ENCODE data around the gene SCCPDH. TPM values are rescaled to one million over a fixed set of nuclear protein-coding genes. Genes with fewer than 3 reads are reported as not detected.

SCCPDH gene
- total RNA-seq, 1 experiment from 2014 or later, result 32.2 TPM

DNA sequence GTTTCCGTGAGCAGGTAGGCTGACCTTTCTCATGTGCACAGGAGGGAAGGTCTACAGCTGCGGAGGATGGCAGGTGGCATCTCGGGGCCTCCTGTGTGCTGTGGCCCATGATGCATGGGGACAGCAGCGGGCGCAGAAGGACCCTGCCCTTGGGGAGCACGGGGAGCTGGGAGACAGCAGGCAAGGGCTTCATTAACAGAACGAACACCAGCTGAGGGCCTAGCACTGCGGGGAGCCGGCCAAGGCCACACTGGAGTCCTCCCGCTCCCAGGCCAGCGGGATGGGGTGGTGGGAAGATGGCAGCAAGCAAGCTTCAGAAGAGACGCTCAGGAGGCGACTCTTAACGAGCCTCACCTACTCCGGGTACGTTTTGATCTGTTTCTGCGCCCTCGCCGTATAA lies 66.6 kb downstream of the SCCPDH start:
- intact Hi-C loops (cut with micrococcal nuclease), result no loop called here

DNA sequence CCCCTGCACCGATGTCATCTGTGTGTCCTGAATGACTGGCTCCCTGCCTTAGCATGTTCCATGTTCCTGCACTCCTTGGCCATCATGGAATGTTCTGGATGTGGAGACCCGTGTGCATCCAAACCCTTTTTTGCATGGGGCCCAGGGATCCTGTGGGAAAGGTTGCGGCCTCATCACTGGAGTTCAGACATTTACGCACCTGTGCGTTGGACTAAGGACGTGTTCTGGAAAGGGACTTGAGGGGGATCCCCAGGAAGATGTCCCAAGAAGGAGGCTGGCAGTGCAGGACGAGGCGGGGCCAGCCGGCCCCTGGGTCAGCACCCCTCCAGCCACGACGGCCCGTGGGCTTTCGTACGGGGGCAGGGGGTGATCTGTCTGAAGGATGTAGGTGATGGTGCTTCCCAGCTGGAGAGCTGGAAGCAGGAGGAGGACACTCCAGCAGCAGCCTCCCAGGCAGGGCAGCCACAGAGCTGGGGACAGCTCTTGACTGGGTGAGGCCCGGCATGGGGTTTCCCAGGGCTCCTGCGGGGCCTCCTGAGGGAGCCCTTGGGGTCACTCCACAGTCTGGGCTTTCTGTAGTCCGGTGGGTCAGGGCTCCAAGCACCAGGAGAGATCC lies 67.2 kb downstream of the SCCPDH start:
- H3K4me1 Mint-ChIP-seq (ENCODE audit: insufficient read depth, unreplicated experiment), result peaks cover 14% of the 10 kb centered on the region
- DNase-seq (ENCODE audit: unreplicated experiment), result no peak
- no peaks in the 10 kb centered on the region for H3K9me3 Mint-ChIP-seq (ENCODE audit: unreplicated experiment)
- no peaks in the 10 kb centered on the region for H3K27me3 Mint-ChIP-seq (ENCODE audit: insufficient read depth, unreplicated experiment)
- CTCF ChIA-PET, result interaction anchor here (0.6 to 1.1 kb wide), 2 partner anchors 13 to 14 kb away, joined by 3 read pairs; no protein-coding TSS in a partner anchor
- no peak overlapping the region for H3K4me3 Mint-ChIP-seq (ENCODE audit: unreplicated experiment)
- no peaks in the 10 kb centered on the region for H3K36me3 Mint-ChIP-seq (ENCODE audit: insufficient read depth, unreplicated experiment)
- intact Hi-C loops (cut with micrococcal nuclease), result no loop called here
- no peak overlapping the region for H3K27ac Mint-ChIP-seq (ENCODE audit: low read depth, unreplicated experiment)
- TF ChIP-seq, protein P1, sequence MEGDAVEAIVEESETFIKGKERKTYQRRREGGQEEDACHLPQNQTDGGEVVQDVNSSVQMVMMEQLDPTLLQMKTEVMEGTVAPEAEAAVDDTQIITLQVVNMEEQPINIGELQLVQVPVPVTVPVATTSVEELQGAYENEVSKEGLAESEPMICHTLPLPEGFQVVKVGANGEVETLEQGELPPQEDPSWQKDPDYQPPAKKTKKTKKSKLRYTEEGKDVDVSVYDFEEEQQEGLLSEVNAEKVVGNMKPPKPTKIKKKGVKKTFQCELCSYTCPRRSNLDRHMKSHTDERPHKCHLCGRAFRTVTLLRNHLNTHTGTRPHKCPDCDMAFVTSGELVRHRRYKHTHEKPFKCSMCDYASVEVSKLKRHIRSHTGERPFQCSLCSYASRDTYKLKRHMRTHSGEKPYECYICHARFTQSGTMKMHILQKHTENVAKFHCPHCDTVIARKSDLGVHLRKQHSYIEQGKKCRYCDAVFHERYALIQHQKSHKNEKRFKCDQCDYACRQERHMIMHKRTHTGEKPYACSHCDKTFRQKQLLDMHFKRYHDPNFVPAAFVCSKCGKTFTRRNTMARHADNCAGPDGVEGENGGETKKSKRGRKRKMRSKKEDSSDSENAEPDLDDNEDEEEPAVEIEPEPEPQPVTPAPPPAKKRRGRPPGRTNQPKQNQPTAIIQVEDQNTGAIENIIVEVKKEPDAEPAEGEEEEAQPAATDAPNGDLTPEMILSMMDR (IDR thresholded peaks at IDR 0.05; ENCODE audit: unreplicated experiment), result no peak
- no TSS peak for BruUV-seq (replicated peaks)
- POLR2A ChIA-PET, result interaction anchor here (1.4 kb wide), 1 partner anchor 9 kb away, joined by 4 read pairs; no protein-coding TSS in a partner anchor

More for the DNA sequence above, 66.6 kb downstream of the SCCPDH start:
- Mint-ChIP-seq H3K36me3 (ENCODE audit: insufficient read depth, unreplicated experiment) (no peaks in the 10 kb centered on the region), H3K27ac (ENCODE audit: low read depth, unreplicated experiment) (no peak overlapping the region), H3K4me3 (ENCODE audit: unreplicated experiment) (no peak overlapping the region), H3K27me3 (ENCODE audit: insufficient read depth, unreplicated experiment) (no peaks in the 10 kb centered on the region), H3K4me1 (ENCODE audit: insufficient read depth, unreplicated experiment) (peaks cover 14% of the 10 kb centered on the region), H3K9me3 (ENCODE audit: unreplicated experiment) (no peaks in the 10 kb centered on the region)
- ChIA-PET POLR2A (interaction anchor here (1.4 kb wide), 1 partner anchor 10 kb away, joined by 4 read pairs; no protein-coding TSS in a partner anchor), CTCF (interaction anchor here (1.1 kb wide), 1 partner anchor 13 kb away, joined by 3 read pairs; no protein-coding TSS in a partner anchor)
- DNase-seq (ENCODE audit: unreplicated experiment), result no peak
- no TSS peak for BruUV-seq (replicated peaks)
- TF ChIP-seq, protein P1 (IDR thresholded peaks at IDR 0.05; ENCODE audit: unreplicated experiment), result no peak

DNA sequence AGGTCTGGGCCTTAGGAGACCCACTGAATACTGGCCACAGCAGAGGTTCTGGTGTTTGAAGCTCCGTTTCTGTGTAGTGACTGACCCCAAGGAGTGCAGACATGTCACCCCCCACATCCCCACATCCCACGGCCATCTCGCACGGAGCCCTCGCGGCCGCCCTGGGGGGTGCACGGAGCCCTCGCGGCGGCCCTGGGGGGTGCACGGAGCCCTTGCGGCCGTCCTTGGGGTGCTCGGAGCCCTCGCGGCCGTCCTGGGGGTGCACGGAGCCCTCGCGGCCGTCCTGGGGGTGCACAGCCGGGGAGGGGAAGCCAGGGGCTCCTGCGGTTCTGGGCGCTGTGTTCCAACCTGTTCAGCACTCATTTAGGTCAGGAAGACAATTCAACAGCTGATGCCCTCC lies 68.4 kb downstream of the SCCPDH start:
- no peak for DNase-seq (ENCODE audit: unreplicated experiment)
- BruUV-seq (replicated peaks), result no TSS peak
- intact Hi-C loops (cut with micrococcal nuclease), result no loop called here
- no peaks in the 10 kb centered on the region for H3K36me3 Mint-ChIP-seq (ENCODE audit: insufficient read depth, unreplicated experiment)
- ChIA-PET POLR2A (no interaction called here), CTCF (no interaction called here)
- TF ChIP-seq, protein P1 (IDR thresholded peaks at IDR 0.05; ENCODE audit: unreplicated experiment), result no peak
- peaks cover 14% of the 10 kb centered on the region for H3K4me1 Mint-ChIP-seq (ENCODE audit: insufficient read depth, unreplicated experiment)
- H3K9me3 Mint-ChIP-seq (ENCODE audit: unreplicated experiment), result no peaks in the 10 kb centered on the region
- H3K27ac Mint-ChIP-seq (ENCODE audit: low read depth, unreplicated experiment), result no peak overlapping the region
- H3K27me3 Mint-ChIP-seq (ENCODE audit: insufficient read depth, unreplicated experiment), result no peaks in the 10 kb centered on the region
- no peak overlapping the region for H3K4me3 Mint-ChIP-seq (ENCODE audit: unreplicated experiment)

- ChIA-PET POLR2A (no interaction called here), CTCF (interaction anchor here (0.7 kb wide), 1 partner anchor 299 kb away, joined by 4 read pairs; no protein-coding TSS in a partner anchor)
- Mint-ChIP-seq H3K27me3 (ENCODE audit: insufficient read depth, unreplicated experiment) (no peaks in the 10 kb centered on the region), H3K4me1 (ENCODE audit: insufficient read depth, unreplicated experiment) (peaks cover 14% of the 10 kb centered on the region), H3K27ac (ENCODE audit: low read depth, unreplicated experiment) (no peak overlapping the region), H3K9me3 (ENCODE audit: unreplicated experiment) (no peaks in the 10 kb centered on the region), H3K4me3 (ENCODE audit: unreplicated experiment) (no peak overlapping the region), H3K36me3 (ENCODE audit: insufficient read depth, unreplicated experiment) (no peaks in the 10 kb centered on the region)
- intact Hi-C loops (cut with micrococcal nuclease), result no loop called here
- BruUV-seq (replicated peaks), result no TSS peak
- no peak for DNase-seq (ENCODE audit: unreplicated experiment)
- TF ChIP-seq, protein P1 (IDR thresholded peaks at IDR 0.05; ENCODE audit: unreplicated experiment), result no peak
Observed at GRCh38 chr1:246793356-246793896, 69.2 kb downstream of the SCCPDH start.

Measured in MCF 10A (cell line).